IPS-NIHi11 (cell line): ENCODE results near the gene SULT1B1.

Source experiments
- DNase-seq: peaks from one replicate; pipeline ENCODE4 v3.0.0; 2012; ENCODE audit warnings: mixed read lengths, low spot score

The SULT1B1 gene

GRCh38 chr4:69697536-69698242 lies 62.7 kb downstream of the SULT1B1 start:
- DNase-seq = no peak

GRCh38 chr4:69689599-69689998 lies 70.8 kb downstream of the SULT1B1 start:
- DNase-seq = peak; percentile 23

GRCh38 chr4:69684804-69685203 lies 75.6 kb downstream of the SULT1B1 start:
- no peak for DNase-seq
